A549 (cell line): ENCODE data around the gene EBF4. TPM values are rescaled to one million over a fixed set of nuclear protein-coding genes. Genes with fewer than 3 reads are reported as not detected.
A peak's percentile ranks its signal among the peaks of the same experiment; 100 is the strongest.

Source experiments
- ATAC-seq, 2 experiments: fragments of 200-7000 bp in 1 of 2; fragments of >200 bp in 1 of 2; cut with Nextera tagmentation in 1 of 2; cut with Tn5 transposase in 1 of 2; 3 replicates each; pipeline versions ENCODE4 v1.8.0 to v1.9.1; 2018 to 2020; ENCODE audit warnings: mild to moderate bottlenecking in 1 of 2, moderate library complexity in 1 of 2
- CTCF ChIA-PET: fragments of 300-600 bp; sonication (Branson Sonifier 250); formaldehyde crosslinking; extraction: SDS; loops from one replicate; lab custom pipeline; 2021; ENCODE audit warnings: antibody characterized with exemption, inconsistent platforms; lab: Yijun Ruan, JAX
- POLR2A ChIA-PET: fragments of 350-600 bp; formaldehyde crosslinking; extraction: SDS; loops from one replicate; lab custom pipeline; 2021; ENCODE audit warnings: antibody characterized with exemption, inconsistent platforms; lab: Yijun Ruan, JAX
- DNase-seq, 2 experiments: peaks; one replicate each; pipeline versions ENCODE4 v3.0.0 to v3.0.0-alpha.2; 2011 to 2016; ENCODE audit warnings: low read depth in 1 of 2, low spot score in 1 of 2
- FAIRE-seq: peaks from 2 replicates; lab custom pipeline; 2011; peaks lifted over from hg19 to GRCh38; lab: Jason Lieb, UNC
- H3K27ac ChIP-seq, 2 experiments: fragments of >200 bp; sonication (Bioruptor Twin); formaldehyde crosslinking; 3 replicates each; pipeline ENCODE4 v1.5.1; 2016 to 2017
- H3K4me1 ChIP-seq: fragments of >200 bp; sonication (Bioruptor Twin); formaldehyde crosslinking; 3 replicates; pipeline ENCODE4 v1.6.1; 2016
- H3K4me2 ChIP-seq: fragments of >200 bp; sonication (Bioruptor Twin); formaldehyde crosslinking; 3 replicates; pipeline ENCODE4 v1.6.1; 2016
- H3K4me3 ChIP-seq: fragments of >200 bp; sonication (Bioruptor Twin); formaldehyde crosslinking; 3 replicates; pipeline ENCODE4 v1.5.1; 2016
- H3K9me3 ChIP-seq: fragments of >200 bp; sonication (Bioruptor Twin); formaldehyde crosslinking; 3 replicates; pipeline ENCODE4 v1.6.1; 2016
- BHLHE40 ChIP-seq: IDR thresholded peaks from 2 replicates; pipeline ENCODE4 v1.6.1; 2012; ENCODE audit warnings: low read depth, low read length, inconsistent platforms
- CHD2 ChIP-seq: fragments of 150-350 bp; IDR thresholded peaks from 2 replicates; pipeline ENCODE4 v1.6.1; 2014; ENCODE audit warnings: low read length; ENCODE audit not compliant: partially characterized antibody
- FOXS1 ChIP-seq: fragments of 250-450 bp; sonication (Bioruptor Pico); IDR thresholded peaks from 2 replicates; pipeline ENCODE4 v1.5.0; 2020; ENCODE audit warnings: mild to moderate bottlenecking, moderate library complexity
- JUN ChIP-seq, 2 experiments: fragments of >200 bp; sonication (Bioruptor Twin); formaldehyde crosslinking; IDR thresholded peaks; 2 replicates in 1 of 2; 3 replicates in 1 of 2; pipeline ENCODE4 v1.6.1; 2016 to 2017
- KDM5A ChIP-seq: fragments of 200-600 bp; sonication (generic); IDR thresholded peaks from 2 replicates; pipeline ENCODE4 v1.6.1; 2016; ENCODE audit warnings: antibody characterized with exemption, mild to moderate bottlenecking
- MAZ ChIP-seq: fragments of 150-350 bp; IDR thresholded peaks from 2 replicates; pipeline ENCODE4 v1.6.1; 2014; ENCODE audit warnings: antibody characterized with exemption, low read depth, low read length, borderline replicate concordance
- NPAS2 ChIP-seq: fragments of 250-450 bp; sonication (Bioruptor Pico); IDR thresholded peaks from 2 replicates; pipeline ENCODE4 v1.8.0; 2022; ENCODE audit warnings: mild to moderate bottlenecking, moderate library complexity, borderline replicate concordance
- NR3C1 ChIP-seq: fragments of >200 bp; sonication (Bioruptor Twin); formaldehyde crosslinking; IDR thresholded peaks from 3 replicates; pipeline ENCODE4 v1.6.1; 2017
- POLR2A ChIP-seq: IDR thresholded peaks from 2 replicates; pipeline ENCODE4 v1.6.1; 2012; ENCODE audit warnings: mild to moderate bottlenecking, low read length
- RFX5 ChIP-seq: fragments of 450-650 bp; IDR thresholded peaks from 2 replicates; pipeline ENCODE4 v1.7.1; 2014; ENCODE audit warnings: antibody characterized with exemption, mild to moderate bottlenecking, moderate library complexity
- SREBF2 ChIP-seq: fragments of 450-650 bp; IDR thresholded peaks from 2 replicates; pipeline ENCODE4 v1.6.1; 2014; ENCODE audit warnings: mild to moderate bottlenecking, moderate library complexity
- TP53 ChIP-seq: fragments of 250-450 bp; sonication (Bioruptor Pico); IDR thresholded peaks from 2 replicates; pipeline ENCODE4 v1.5.0; 2021; ENCODE audit warnings: mild to moderate bottlenecking, moderate library complexity
- ZNF302 ChIP-seq: fragments of 250-450 bp; sonication (Bioruptor Pico); IDR thresholded peaks from 2 replicates; pipeline ENCODE4 v1.9.0; 2021; ENCODE audit warnings: inconsistent platforms, mild to moderate bottlenecking, moderate library complexity
- ZSCAN20 ChIP-seq: fragments of 250-450 bp; sonication (Bioruptor Pico); IDR thresholded peaks from 2 replicates; pipeline ENCODE4 v1.8.0; 2022; ENCODE audit warnings: mild to moderate bottlenecking, moderate library complexity
- WGBS: methylation state at CpG from one replicate; pipeline ENCODE4 v1.1.6; 2017; ENCODE audit errors: missing lambda C conversion rate; 5-methylcytosine and 5-hydroxymethylcytosine counted together
- polyA plus RNA-seq, 4 experiments: library from polyadenylated mRNA; depleted of rRNA in 3 of 4; stranded (reverse); fragments of >200 nt; fragmentation: RNase III in 1 of 4; extraction: RNeasy Plus Mini Kit Qiagen cat#74134 plus additional on column Dnase treatment in 1 of 4; gene quantifications; 2 replicates in 3 of 4; 3 replicates in 1 of 4; pipeline ENCODE4 v1.2.3, GENCODE V29; 2011 to 2017
- TF ChIP-seq, protein P1 (sequence below): IDR thresholded peaks from 2 replicates; pipeline ENCODE4 v1.6.1; 2012

EBF4 gene
- polyA plus RNA-seq, 2 of the 4 experiments (the other 2 are of a cell fraction) = 2.2 to 3.2 TPM

DNA sequence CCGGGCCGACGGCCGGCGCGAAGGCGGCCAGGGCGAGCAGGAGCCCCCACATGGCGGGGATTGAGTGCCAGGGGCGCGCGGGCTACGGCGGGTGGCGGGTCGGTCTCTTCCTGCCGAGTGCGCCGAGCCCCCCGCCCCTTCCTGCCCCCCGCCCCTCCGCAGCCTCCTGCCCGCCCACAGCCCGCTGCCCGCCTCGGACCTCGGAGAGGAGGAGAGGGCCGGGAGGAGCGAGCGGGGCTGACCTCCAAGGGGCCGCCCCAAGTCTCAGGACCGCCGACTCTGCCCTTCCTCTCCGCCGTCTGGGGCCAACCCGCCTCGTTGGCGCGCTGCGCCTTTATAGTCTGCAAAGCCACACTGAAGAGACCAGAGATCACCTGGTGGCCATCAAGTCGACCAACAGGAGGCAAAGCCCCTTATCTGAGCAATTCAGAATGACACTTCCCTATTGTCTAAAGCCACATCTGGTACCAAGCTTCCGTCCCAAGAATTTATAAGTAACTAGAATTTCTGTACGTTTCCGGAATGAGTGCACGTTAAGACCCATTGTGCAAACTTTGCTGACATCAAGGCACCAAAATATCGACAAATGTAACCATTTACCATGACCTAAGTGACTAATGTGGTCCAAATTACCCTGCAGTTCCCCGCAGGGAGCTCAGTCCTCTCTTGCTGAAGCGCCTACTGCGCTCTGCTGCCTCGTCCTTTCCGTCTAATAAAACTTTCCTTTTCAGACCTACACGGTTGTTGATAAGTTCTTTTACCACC, 108.1 kb downstream of the EBF4 start, which contains the start of gene CPXM1:
CPXM1 (minus strand) TSS at position 107 of the 765 bp plus-strand sequence; CDS start at position 52, 55 bp downstream.
- CTCF ChIA-PET = interaction anchor here (0.7 to 1.4 kb wide), 3 partner anchors 14 to 37 kb away, joined by 3 read pairs; partner anchors contain the start of gene C20orf141

DNA sequence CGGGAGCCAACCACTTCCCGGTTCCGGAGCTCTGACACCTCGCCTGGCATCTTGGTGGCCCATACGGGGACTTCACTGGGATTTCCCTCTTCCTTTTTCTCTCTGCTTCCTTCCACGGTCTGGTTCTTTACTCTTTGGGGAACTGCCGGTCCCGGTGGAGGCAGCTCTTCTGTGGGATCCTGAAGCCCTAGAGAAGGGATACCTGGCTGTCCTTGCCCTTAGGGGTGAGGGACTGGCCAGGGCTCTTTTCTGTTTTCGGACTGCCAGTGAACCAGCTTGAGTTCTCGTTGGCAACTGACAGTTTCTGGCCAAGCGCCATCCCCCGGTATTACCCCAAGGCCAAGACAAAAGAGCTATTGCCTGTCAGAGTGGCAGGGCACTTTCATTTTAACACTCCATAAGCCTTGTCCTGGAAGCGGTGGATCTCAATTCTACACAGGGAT, 108.7 kb downstream of the EBF4 start:
- peaks cover 6% of the 10 kb centered on the region; the same call in 2 of the 3 replicates for H3K4me1 ChIP-seq
- H3K4me2 ChIP-seq = no peak overlapping the region
- POLR2A ChIA-PET = no interaction called here
- no peak overlapping the region for H3K27ac ChIP-seq
- DNase-seq = no peak
- FAIRE-seq = no peak
- no peak overlapping the region for H3K4me3 ChIP-seq
- ATAC-seq = no peak
- CTCF ChIA-PET = interaction anchor here (0.7 to 1.4 kb wide), 3 partner anchors 14 to 36 kb away, joined by 3 read pairs; partner anchors contain the start of gene C20orf141
- TF ChIP-seq MAZ (no peak), BHLHE40 (no peak), JUN (IDR thresholded peaks at IDR 0.05) (no peak)
- WGBS = 39% methylated on average over 13 of the region's 13 CpGs
- H3K9me3 ChIP-seq = peaks cover 15% of the 10 kb centered on the region; the same call in 2 of the 3 replicates

More for the DNA sequence above, 108.1 kb downstream of the EBF4 start, which contains the start of gene CPXM1:
- Histone ChIP-seq H3K4me3 (0 out of 3 replicates have a peak within 1 kb of the TSS, but pooled peaks have one; percentile 14), H3K27ac (no peak within 1 kb of the TSS), H3K9me3 (peaks cover 15% of the 10 kb centered on the region; the same call in 2 of the 3 replicates), H3K4me1 (no peaks in the 10 kb centered on the region), H3K4me2 (peak within 1 kb of the TSS; percentile 44; the same call in 2 of the 3 replicates)
- TF ChIP-seq POLR2A (no peak), CHD2 (no peak)
- POLR2A ChIA-PET = no interaction called here
- FAIRE-seq (no peak), DNase-seq (no peak), ATAC-seq (no peak)
- WGBS = 66% methylated on average over 35 of the region's 52 CpGs

DNA sequence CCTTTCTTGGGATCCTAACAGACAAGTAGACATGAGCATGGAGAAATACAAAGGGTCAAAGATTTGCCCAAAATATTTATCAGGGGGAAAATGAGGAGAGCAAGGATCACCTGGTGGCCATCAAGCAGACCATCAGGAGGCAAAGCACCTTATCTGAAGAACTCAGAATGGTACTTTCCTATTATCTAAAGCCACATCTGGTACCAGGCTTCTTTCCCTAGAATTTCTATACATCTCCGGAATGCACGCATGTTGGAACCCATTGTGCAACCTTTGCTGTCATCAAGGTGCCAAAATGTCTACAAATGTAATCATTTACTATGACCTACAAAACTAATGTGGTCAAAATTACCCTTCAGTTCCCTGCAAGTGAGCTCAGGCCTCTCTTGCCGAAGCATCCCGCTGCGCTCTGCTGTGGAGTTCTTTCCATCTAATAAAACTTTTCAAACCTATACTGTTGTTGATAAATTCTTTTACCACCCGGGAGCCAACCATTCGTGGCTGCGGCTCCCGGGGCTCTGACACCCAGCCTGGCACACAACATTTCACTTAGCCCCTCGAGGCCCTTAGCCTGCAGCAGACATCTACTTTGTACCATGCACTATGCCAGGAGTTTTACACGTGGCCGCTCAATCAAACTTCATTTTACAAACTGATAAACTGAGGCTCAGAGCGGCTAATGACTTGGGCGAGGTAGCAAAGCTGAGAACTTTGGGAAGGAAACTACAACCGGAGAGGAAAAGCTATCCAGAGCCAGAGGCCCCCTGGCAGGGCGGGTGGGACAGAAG, 111.7 kb downstream of the EBF4 start:
- no peak for FAIRE-seq
- no peak for DNase-seq
- peaks cover 15% of the 10 kb centered on the region; the same call in 2 of the 3 replicates for H3K9me3 ChIP-seq
- TF ChIP-seq KDM5A = no peak
- TF ChIP-seq TP53 (CRISPR knock-in tag) = no peak
- TF ChIP-seq ZNF302 (CRISPR knock-in tag) = no peak
- no peak for TF ChIP-seq FOXS1
- no peak for TF ChIP-seq ZSCAN20
- no peak for TF ChIP-seq SREBF2
- TF ChIP-seq POLR2A = no peak
- no peak for TF ChIP-seq NPAS2 (CRISPR knock-in tag)
- TF ChIP-seq NR3C1 = no peak
- TF ChIP-seq, protein P1, sequence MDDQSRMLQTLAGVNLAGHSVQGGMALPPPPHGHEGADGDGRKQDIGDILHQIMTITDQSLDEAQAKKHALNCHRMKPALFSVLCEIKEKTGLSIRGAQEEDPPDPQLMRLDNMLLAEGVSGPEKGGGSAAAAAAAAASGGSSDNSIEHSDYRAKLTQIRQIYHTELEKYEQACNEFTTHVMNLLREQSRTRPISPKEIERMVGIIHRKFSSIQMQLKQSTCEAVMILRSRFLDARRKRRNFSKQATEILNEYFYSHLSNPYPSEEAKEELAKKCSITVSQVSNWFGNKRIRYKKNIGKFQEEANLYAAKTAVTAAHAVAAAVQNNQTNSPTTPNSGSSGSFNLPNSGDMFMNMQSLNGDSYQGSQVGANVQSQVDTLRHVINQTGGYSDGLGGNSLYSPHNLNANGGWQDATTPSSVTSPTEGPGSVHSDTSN = no peak
- no peak for TF ChIP-seq RFX5
- H3K4me2 ChIP-seq = no peak overlapping the region
- 54% methylated on average over 16 of the region's 16 CpGs for WGBS
- H3K27ac ChIP-seq = no peak overlapping the region
- H3K4me1 ChIP-seq = peaks cover 8% of the 10 kb centered on the region; the same call in 2 of the 3 replicates
- ChIA-PET CTCF (interaction anchor here (1.9 kb wide), 1 partner anchor 10 kb away, joined by 6 read pairs; the partner anchor contains the start of gene C20orf141), POLR2A (no interaction called here)
- no peak overlapping the region for H3K4me3 ChIP-seq
- ATAC-seq = no peak
